Measurements from ENCODE around the gene PLK2. TPM values are rescaled to one million over a fixed set of nuclear protein-coding genes. Genes with fewer than 3 reads are reported as not detected.

The PLK2 gene
- polyA plus RNA-seq (2011; rRNA removed) (168 and 217 TPM in 2 replicates), polyA plus RNA-seq (2017; fragmentation: RNase III; extraction: RNeasy Plus Mini Kit Qiagen cat#74134 plus additional on column Dnase treatment) (230 to 257 TPM (median 240 TPM) in 3 replicates), polyA minus RNA-seq (2011; rRNA and poly(A)+ RNA removed) (367 and 381 TPM in 2 replicates)
- 147 and 226 TPM in 2 replicates for polyA plus RNA-seq (2012; cell fraction: cytosol; rRNA removed)
- polyA plus RNA-seq (2012; cell fraction: nucleus; rRNA removed): 345 and 402 TPM in 2 replicates

DNA sequence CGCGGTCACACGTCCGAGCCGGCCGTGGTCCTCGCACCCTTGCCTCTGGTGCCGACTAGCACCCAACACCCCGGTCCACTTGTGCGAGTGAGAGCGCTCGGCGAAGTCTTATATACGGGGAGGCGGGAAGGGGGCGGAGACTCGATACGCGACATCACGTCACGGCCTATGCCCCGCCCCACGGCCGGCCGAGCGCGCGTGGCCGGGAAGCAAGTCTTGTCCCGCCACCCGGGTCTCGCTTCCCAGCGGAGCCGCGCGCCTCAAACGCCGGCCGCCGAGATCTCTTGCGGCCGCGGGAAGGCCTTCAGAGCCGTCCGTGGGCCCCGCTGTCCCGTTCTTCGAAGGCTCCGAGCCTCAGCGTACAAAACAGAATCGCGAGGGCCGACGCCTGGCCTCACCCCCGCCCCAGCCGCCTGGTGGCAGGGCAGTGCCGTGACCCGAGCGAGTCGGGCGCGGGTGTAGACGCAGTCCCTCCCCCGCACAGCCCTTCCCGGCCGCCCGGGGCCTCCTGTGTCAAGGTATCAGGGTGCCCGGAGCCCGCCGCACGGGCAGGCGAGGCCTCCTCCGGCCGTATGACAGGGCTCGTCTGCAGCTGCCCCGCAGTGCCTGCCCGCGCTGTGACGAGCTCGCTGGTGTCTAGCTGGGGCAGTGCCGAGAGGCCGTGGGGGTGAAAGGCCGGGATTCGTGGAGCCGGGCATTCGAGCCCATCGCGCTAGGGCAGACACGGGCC lies at the start of gene PLK2:
TSS of gene PLK2 (minus strand) at position 85 of the 730 bp plus-strand sequence. CDS start 127 bp downstream, outside the sequence.
- FAIRE-seq (no peak), ATAC-seq (peak; percentile 81 to 86), DNase-seq (ENCODE audit: low read depth in 1 of 2, low spot score in 1 of 2) (peak; percentile 74 to 96)
- ChIA-PET POLR2A (interaction anchor here (0.6 to 4.6 kb wide), 29 partner anchors 9 to 1162 kb away, joined by 3 to 58 read pairs (median 5); no protein-coding TSS in a partner anchor), CTCF (interaction anchor here (0.7 to 10.0 kb wide), 52 partner anchors 10 to 1556 kb away, joined by 3 to 149 read pairs (median 4); no protein-coding TSS in a partner anchor)
- Histone ChIP-seq H3K4me3 (peak within 1 kb of the TSS; percentile 91), H3K9me3 (no peaks in the 10 kb centered on the region), H3K27ac (peak within 1 kb of the TSS; percentile 96 to 100), H3K4me2 (peak within 1 kb of the TSS; percentile 67), H3K4me1 (peaks cover 23% of the 10 kb centered on the region)
- WGBS (ENCODE audit: missing lambda C conversion rate): 0% methylated on average over 7 of the region's 89 CpGs
- TF ChIP-seq ZC3H11A (IDR thresholded peaks at IDR 0.05) (no peak), EHF (CRISPR knock-in tag; IDR thresholded peaks at IDR 0.05) (no peak), NFE2L2 (conservative IDR thresholded peaks at IDR 0.05; ENCODE audit: low read length) (no peak), PBX3 (IDR thresholded peaks at IDR 0.05) (peak; percentile 82), JUN (IDR thresholded peaks at IDR 0.05) (peak; percentile 78 to 99), RNF2 (IDR thresholded peaks at IDR 0.05; ENCODE audit: borderline replicate concordance, low read depth) (no peak), MAZ (IDR thresholded peaks at IDR 0.05; ENCODE audit: borderline replicate concordance, low read depth, low read length) (peak; percentile 68), HOXB5 (CRISPR knock-in tag; IDR thresholded peaks at IDR 0.05) (no peak), TP53 (CRISPR knock-in tag; IDR thresholded peaks at IDR 0.05) (peak; percentile 67; the same call in 1 of the 2 replicates), POLR2A (IDR thresholded peaks at IDR 0.05; ENCODE audit: low read length) (peak; percentile 100), CEBPB (IDR thresholded peaks at IDR 0.05) (0 out of 4 replicates have a peak, but pooled peaks of 1 of the 2 experiments have one; percentile 16), TFCP2L1 (CRISPR knock-in tag; IDR thresholded peaks at IDR 0.05) (peak; percentile 95), CBX8 (IDR thresholded peaks at IDR 0.05) (no peak), CHD4 (IDR thresholded peaks at IDR 0.05; ENCODE audit: borderline replicate concordance) (0 out of 2 replicates have a peak, but pooled peaks have one; percentile 79), NPAS2 (CRISPR knock-in tag; IDR thresholded peaks at IDR 0.05; ENCODE audit: borderline replicate concordance) (no peak), CHD2 (IDR thresholded peaks at IDR 0.05; ENCODE audit: low read length, partially characterized antibody) (no peak), MYC (IDR thresholded peaks at IDR 0.05; ENCODE audit: borderline replicate concordance, low read length) (peak; percentile 79), RARB (CRISPR knock-in tag; IDR thresholded peaks at IDR 0.05) (no peak), FOXS1 (CRISPR knock-in tag; IDR thresholded peaks at IDR 0.05) (no peak), HEYL (CRISPR knock-in tag; IDR thresholded peaks at IDR 0.05) (no peak), RCOR1 (IDR thresholded peaks at IDR 0.05; ENCODE audit: low read depth, low read length) (no peak), ESRRA (IDR thresholded peaks at IDR 0.05; ENCODE audit: borderline replicate concordance, low read length) (no peak), RAD21 (conservative IDR thresholded peaks at IDR 0.05 in 1 of 2, IDR thresholded peaks at IDR 0.05 in 1 of 2) (0 out of 5 replicates have a peak, but pooled peaks of 1 of the 2 experiments have one; percentile 23), KDM1A (IDR thresholded peaks at IDR 0.05; ENCODE audit: low read depth) (no peak), HOXA7 (CRISPR knock-in tag; IDR thresholded peaks at IDR 0.05) (peak; percentile 71; the same call in 1 of the 2 replicates), POLR2AphosphoS2 (conservative IDR thresholded peaks at IDR 0.05; ENCODE audit: low read length) (no peak), BHLHE40 (IDR thresholded peaks at IDR 0.05; ENCODE audit: low read depth, low read length) (no peak), SREBF2 (IDR thresholded peaks at IDR 0.05) (no peak), JUNB (IDR thresholded peaks at IDR 0.05) (no peak), KDM5A (IDR thresholded peaks at IDR 0.05) (no peak), MAFK (IDR thresholded peaks at IDR 0.05; ENCODE audit: partially characterized antibody) (no peak), HDAC2 (IDR thresholded peaks at IDR 0.05) (no peak), GATA3 (IDR thresholded peaks at IDR 0.05; ENCODE audit: borderline replicate concordance) (0 out of 2 replicates have a peak, but pooled peaks have one; percentile 38), NR3C1 (IDR thresholded peaks at IDR 0.05) (no peak), ZFP36 (IDR thresholded peaks at IDR 0.05; ENCODE audit: borderline replicate concordance, partially characterized antibody) (no peak)
- TF ChIP-seq, protein P1, sequence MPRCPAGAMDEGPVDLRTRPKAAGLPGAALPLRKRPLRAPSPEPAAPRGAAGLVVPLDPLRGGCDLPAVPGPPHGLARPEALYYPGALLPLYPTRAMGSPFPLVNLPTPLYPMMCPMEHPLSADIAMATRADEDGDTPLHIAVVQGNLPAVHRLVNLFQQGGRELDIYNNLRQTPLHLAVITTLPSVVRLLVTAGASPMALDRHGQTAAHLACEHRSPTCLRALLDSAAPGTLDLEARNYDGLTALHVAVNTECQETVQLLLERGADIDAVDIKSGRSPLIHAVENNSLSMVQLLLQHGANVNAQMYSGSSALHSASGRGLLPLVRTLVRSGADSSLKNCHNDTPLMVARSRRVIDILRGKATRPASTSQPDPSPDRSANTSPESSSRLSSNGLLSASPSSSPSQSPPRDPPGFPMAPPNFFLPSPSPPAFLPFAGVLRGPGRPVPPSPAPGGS (IDR thresholded peaks at IDR 0.05): peak; percentile 99
- TF ChIP-seq, protein P2, sequence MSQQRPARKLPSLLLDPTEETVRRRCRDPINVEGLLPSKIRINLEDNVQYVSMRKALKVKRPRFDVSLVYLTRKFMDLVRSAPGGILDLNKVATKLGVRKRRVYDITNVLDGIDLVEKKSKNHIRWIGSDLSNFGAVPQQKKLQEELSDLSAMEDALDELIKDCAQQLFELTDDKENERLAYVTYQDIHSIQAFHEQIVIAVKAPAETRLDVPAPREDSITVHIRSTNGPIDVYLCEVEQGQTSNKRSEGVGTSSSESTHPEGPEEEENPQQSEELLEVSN (IDR thresholded peaks at IDR 0.05; ENCODE audit: borderline replicate concordance, low read depth): peak; percentile 90; the same call in 1 of the 2 replicates
- TF ChIP-seq, protein P3, sequence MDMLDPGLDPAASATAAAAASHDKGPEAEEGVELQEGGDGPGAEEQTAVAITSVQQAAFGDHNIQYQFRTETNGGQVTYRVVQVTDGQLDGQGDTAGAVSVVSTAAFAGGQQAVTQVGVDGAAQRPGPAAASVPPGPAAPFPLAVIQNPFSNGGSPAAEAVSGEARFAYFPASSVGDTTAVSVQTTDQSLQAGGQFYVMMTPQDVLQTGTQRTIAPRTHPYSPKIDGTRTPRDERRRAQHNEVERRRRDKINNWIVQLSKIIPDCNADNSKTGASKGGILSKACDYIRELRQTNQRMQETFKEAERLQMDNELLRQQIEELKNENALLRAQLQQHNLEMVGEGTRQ (IDR thresholded peaks at IDR 0.05): no peak
- TF ChIP-seq, protein P4, sequence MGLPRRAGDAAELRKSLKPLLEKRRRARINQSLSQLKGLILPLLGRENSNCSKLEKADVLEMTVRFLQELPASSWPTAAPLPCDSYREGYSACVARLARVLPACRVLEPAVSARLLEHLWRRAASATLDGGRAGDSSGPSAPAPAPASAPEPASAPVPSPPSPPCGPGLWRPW (IDR thresholded peaks at IDR 0.05): no peak

Measured in A549 (cell line).